GM12872 (cell line): ENCODE data around the gene ACTRT2.

Experiments used
- TF ChIP-seq, protein P1 (sequence below): IDR thresholded peaks from 3 replicates; pipeline ENCODE4 v1.5.1; 2011; ENCODE audit warnings: low read depth, mild to moderate bottlenecking, low read length, moderate library complexity; ENCODE audit not compliant: insufficient read depth

The ACTRT2 gene

DNA sequence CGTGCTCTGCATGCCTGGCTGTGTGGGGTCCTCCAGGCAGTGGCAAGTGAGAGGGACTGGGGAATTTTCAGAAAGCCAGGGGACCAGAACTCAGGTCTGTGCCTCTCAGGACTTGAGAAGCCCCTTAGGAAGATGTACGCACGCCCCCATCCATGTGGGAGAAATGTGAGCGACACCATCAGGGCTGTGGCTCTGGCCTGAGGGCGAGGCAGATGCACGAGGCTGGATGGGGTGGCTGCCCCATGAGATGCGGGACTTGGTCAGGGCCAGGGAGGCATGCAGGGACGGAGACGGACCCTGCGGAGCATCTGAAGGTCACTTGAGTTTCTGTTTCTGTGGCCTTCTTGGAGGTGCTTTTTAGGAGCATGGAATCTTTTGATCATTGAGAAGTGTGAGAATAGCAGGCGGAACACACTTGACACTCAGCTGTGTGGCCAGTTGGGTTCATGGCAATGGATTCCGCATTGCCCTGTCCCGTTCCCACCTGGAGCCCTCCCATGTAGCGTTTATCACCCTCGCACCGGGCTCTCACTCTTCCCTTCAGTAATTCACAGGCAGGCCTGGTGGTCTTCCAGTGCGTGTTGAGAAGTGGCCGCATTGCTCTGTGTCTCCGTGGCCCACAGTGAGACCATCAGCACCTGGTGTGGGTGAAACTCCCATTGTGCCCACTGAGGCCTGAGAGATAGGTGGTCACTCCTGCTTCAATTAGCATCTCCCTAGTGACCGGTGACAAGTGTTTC, 30.7 kb upstream of the ACTRT2 start:
- TF ChIP-seq, protein P1, sequence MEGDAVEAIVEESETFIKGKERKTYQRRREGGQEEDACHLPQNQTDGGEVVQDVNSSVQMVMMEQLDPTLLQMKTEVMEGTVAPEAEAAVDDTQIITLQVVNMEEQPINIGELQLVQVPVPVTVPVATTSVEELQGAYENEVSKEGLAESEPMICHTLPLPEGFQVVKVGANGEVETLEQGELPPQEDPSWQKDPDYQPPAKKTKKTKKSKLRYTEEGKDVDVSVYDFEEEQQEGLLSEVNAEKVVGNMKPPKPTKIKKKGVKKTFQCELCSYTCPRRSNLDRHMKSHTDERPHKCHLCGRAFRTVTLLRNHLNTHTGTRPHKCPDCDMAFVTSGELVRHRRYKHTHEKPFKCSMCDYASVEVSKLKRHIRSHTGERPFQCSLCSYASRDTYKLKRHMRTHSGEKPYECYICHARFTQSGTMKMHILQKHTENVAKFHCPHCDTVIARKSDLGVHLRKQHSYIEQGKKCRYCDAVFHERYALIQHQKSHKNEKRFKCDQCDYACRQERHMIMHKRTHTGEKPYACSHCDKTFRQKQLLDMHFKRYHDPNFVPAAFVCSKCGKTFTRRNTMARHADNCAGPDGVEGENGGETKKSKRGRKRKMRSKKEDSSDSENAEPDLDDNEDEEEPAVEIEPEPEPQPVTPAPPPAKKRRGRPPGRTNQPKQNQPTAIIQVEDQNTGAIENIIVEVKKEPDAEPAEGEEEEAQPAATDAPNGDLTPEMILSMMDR, result no peak

DNA sequence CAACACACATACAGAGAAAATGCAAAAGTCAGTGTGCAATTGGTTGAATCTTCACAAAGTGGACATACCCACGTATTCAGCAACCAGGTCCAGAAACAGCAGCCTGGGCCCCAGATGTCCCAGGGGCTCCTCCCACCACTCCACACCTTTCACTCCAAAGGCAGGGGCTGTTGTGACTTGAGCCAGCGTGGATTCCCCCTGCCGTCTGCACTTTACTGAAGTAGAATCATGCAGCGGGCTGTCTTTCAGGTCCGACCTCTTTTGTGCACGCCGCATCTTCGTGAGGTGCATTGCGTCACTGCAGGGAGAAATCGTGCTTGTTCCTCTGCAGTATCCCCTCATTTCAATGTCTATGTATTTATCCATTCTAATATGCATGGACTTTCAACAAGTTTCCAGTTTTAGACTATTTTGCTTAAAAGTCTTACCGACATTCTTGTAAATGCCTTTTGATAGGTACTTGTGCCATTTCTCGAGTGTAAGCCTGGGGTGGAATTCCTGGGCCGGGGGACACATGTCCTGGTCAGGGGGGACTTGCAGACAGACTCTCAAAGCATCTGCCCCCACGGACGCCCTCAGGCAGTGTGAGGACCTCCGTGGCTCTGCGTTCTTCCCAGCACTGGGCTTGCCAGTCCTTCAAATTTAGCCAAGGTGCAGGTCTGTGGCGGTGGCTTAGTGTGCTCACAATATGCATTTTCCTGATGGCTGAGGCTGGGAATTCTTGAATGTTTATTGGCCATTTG, 29.3 kb upstream of the ACTRT2 start:
- TF ChIP-seq, protein P1, result no peak

DNA sequence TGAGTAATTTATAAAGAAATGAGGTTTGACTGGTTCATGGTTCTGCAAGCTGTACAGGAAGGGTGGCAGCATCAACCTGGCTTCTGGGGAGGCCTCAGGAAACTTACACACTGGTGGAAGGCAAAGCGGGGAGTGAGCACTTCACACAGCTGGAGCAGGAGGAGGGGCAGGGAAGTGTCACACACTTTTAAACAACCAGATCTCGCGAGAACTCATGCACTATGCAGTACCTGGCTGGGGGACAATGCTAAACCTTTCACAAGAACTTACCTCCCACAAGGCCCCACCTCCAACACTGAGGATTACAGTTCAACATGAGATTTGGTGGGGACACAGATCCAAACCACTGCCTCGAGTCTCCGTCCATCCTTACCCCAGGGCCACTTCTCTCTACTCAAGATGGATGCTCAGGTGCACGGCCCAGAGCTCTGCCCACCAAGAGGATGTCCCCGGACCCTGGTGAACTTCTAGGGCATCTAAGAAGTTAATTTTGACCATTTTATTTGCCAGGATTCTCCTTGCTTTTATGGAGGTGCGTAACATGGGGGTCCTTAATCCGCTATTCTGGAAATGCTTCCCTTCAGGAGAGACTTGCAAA, 22.7 kb upstream of the ACTRT2 start:
- TF ChIP-seq, protein P1, result no peak

DNA sequence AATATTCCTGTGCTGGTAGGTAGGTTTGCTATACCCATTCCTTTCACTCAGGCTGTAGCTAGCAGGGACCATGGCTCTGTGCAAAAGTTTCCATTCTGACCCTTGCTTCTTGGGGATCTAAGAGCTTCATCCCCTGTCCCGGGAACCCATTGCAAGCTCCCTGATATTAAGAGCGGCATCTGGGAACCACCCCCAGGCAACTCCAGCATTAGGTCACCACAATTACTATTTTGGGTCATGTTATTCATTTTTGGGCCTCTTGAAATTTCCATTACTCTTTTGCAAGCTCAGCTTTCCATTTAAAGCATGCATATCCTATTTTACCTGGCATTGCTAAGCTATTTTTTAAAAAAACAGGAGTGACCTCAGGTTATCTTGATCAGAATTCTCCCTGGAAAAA, 22.1 kb upstream of the ACTRT2 start:
- TF ChIP-seq, protein P1, result no peak

DNA sequence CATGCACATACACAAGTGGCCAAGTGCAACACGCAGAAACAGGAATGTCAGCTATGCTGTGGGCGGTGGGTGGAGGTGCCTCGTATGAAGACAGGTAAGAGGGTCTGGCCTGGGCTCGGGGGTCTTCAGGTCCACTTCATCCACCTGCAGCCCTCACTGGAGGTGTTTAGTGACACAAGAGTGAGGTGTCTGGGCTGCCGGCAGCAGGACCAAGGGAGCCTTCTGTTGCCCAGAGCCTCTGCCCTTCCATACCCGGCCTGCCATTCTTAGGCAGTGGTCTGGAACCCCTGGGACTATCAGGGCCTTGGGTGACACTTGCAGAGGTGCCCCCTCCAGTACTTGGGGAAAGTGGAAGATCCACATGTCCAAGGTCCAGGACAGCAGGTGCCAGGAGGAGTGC, 21.7 kb upstream of the ACTRT2 start:
- TF ChIP-seq, protein P1, result no peak

DNA sequence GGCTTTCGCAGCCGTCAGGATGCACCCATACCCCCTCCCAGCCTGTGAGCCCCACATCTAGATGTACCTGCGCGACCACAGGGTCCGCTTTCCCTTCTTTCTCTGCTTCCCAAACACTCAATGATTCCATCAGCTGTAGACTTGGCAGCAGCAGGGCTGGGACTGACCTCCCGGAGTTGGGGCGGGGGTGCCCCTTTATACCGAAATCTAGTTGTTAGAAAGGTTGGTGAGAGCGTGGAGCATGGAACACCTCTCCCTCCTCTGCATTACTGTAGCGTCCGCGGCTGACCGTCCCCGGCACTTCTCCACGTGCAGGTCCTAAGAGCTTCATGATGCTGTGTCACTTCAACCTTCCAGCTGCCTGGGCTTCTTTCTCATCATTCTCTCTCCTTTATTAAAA, 21.1 kb upstream of the ACTRT2 start:
- TF ChIP-seq, protein P1, result no peak

DNA sequence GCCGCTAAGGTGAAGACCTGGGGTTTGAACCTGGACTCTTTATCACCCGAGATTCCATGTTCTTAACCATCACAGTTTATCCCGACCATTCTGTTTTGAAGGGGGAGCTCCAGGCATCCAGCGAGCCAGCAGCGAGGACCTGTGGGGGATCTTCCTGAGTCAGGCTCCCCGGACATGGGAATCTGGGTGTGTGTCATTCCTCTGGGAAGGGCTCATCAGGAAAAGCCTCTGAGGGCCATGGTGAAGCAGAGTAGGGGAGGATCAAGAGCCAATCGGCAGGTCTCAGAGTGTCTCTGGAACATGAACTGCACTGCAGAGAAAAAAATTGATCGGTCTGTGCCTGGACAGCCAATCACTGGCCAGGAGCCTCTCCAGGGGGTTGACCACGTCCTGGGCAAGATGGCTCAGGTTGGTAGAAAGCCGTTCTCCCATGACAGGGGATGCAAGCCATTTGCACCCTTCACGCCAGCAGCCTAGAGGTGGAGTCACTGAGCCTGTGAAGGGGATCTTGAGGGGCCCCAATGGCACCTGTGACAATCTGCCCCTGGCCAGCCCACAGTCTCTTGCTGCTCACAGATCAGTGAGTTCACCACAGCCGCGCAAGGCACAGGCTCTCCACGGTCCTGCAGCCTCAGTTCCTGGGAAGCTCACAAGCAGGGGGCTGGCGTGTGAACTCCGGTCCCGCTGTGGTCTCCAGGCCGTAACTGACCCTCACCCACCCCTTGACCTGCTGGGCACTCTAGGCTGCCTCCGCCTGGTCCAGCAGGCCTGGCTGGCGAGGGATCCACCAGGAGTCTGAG, 20.4 kb upstream of the ACTRT2 start:
- TF ChIP-seq, protein P1, result no peak
